HFFc6 (cell line): ENCODE measurements around the gene ARID5B. TPM values are rescaled to one million over a fixed set of nuclear protein-coding genes. Genes with fewer than 3 reads are reported as not detected.

Experiments
- DNase-seq: peaks from one replicate; pipeline ENCODE4 v3.0.0-alpha.2; 2018
- H3K27ac Mint-ChIP-seq: 2 replicates; pipeline ENCODE4 v1.8.0; 2020; ENCODE audit warnings: mild to moderate bottlenecking, mixed read lengths
- H3K27me3 Mint-ChIP-seq: 2 replicates; pipeline ENCODE4 v1.8.0; 2021; ENCODE audit warnings: mild to moderate bottlenecking, moderate library complexity, mixed read lengths; ENCODE audit not compliant: insufficient read depth
- H3K36me3 Mint-ChIP-seq: 2 replicates; pipeline ENCODE4 v1.8.0; 2021; ENCODE audit warnings: low read depth, mixed read lengths
- H3K4me1 Mint-ChIP-seq: 2 replicates; pipeline ENCODE4 v1.8.0; 2020; ENCODE audit warnings: low read depth, mixed read lengths
- H3K4me3 Mint-ChIP-seq: 2 replicates; pipeline ENCODE4 v1.8.0; 2020; ENCODE audit warnings: mild to moderate bottlenecking, moderate library complexity, mixed read lengths
- H3K9me3 Mint-ChIP-seq: 2 replicates; pipeline ENCODE4 v1.8.0; 2020; ENCODE audit warnings: mild to moderate bottlenecking, mixed read lengths
- total RNA-seq, 6 experiments: library from RNA; stranded (reverse); fragmentation: NEBNext Ultra II Directional; extraction: Animal tissue kit (Norgen Biotek cat#: 25700); gene quantifications; 2 replicates in 1 of 6; 3 replicates in 5 of 6; pipeline ENCODE4 v1.2.3, GENCODE V29; 2021
- TF ChIP-seq, protein P1 (sequence below): fragments of 200-600 bp; sonication (generic); IDR thresholded peaks from 2 replicates; pipeline ENCODE4 v1.5.0; 2021; ENCODE audit warnings: antibody characterized with exemption, mild to moderate bottlenecking

Gene ARID5B
- total RNA-seq, 6 experiments from 2014 or later: 102 to 142 (median 131) TPM

DNA sequence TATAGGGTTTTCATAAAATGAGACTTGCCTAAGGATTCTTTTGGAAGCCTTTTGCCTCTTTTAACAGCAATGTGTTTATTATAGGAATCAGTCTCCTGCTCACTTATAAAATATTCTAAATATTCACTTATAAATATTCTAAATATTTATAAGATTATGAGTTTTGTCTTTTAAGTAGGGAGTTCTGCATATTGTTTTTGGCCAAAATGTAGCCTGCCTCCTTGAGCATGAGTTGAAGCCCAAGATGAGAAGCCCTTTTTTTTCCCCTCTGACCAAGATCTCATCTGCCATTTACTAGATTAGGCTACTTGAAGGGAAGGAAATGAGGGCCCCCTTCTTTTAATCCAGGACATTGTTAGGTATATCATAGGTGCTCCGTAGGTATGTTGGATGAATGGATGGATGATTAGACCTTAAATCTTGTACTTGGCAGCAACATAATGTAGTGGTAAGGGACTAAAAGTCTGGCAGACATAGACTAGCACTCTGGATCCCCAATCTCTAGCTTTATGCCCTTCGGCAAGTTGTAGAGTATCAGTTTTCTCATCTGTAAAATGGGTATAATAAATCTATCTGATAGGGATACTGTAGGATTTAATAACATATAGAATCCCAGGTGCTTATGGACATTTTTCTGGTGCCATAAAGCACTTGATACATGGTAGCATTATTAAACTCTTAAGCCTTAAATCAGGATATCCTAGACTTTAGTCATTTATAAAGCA, 59.1 kb downstream of the ARID5B start:
- TF ChIP-seq, protein P1, sequence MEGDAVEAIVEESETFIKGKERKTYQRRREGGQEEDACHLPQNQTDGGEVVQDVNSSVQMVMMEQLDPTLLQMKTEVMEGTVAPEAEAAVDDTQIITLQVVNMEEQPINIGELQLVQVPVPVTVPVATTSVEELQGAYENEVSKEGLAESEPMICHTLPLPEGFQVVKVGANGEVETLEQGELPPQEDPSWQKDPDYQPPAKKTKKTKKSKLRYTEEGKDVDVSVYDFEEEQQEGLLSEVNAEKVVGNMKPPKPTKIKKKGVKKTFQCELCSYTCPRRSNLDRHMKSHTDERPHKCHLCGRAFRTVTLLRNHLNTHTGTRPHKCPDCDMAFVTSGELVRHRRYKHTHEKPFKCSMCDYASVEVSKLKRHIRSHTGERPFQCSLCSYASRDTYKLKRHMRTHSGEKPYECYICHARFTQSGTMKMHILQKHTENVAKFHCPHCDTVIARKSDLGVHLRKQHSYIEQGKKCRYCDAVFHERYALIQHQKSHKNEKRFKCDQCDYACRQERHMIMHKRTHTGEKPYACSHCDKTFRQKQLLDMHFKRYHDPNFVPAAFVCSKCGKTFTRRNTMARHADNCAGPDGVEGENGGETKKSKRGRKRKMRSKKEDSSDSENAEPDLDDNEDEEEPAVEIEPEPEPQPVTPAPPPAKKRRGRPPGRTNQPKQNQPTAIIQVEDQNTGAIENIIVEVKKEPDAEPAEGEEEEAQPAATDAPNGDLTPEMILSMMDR: no peak
- no peak for DNase-seq
- Mint-ChIP-seq H3K4me3 (no peak overlapping the region), H3K27ac (no peak overlapping the region), H3K27me3 (no peaks in the 10 kb centered on the region; the same call in 1 of the 2 replicates), H3K36me3 (peaks cover 42% of the 10 kb centered on the region), H3K4me1 (peaks cover 60% of the 10 kb centered on the region), H3K9me3 (no peaks in the 10 kb centered on the region)

DNA sequence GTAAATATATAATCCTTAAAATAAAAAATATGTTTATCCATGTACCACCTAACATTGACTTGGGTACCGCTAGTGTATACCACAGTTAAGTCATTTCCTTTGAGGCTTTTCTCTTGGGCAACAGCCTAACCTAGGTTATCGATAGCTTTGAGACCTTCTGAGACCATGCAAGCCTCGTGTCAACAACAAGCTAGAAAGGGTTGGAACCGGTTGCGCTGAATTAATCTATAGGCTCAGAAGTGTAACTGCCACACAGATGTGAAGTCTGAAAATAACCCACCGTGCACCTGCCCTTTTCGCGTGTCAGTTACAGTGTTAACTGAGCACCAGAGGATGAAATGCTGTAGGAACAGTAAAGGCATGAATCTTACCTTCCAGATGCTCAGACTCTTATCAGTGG, 59.8 kb downstream of the ARID5B start:
- Mint-ChIP-seq H3K27ac (no peak overlapping the region), H3K27me3 (no peaks in the 10 kb centered on the region; the same call in 1 of the 2 replicates), H3K4me1 (peaks cover 65% of the 10 kb centered on the region), H3K9me3 (no peaks in the 10 kb centered on the region), H3K4me3 (no peak overlapping the region), H3K36me3 (peaks cover 41% of the 10 kb centered on the region)
- TF ChIP-seq, protein P1: no peak
- DNase-seq: no peak

DNA sequence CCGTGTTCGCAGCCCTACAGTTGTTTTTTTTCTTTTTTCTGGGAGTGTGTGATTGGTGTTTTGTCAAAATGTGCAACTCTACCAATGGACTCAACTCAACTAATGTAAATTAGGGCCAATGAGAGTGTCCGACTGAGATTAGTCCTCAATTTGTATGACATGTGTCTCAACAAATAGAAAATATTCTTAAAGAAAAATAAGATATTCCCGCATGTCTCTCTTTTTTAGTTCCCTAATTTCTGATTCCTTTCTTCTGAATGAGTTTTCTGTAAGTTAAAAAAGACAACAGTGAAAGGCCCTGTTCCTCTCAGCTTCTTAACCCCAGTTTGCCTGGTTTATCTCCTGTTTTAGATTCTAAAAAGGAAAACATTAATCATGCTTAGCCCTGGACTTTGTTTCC, 61.5 kb downstream of the ARID5B start:
- Mint-ChIP-seq H3K36me3 (peaks cover 48% of the 10 kb centered on the region), H3K27ac (no peak overlapping the region), H3K27me3 (no peaks in the 10 kb centered on the region; the same call in 1 of the 2 replicates), H3K9me3 (no peaks in the 10 kb centered on the region), H3K4me3 (no peak overlapping the region), H3K4me1 (peaks cover 64% of the 10 kb centered on the region)
- DNase-seq: no peak
- TF ChIP-seq, protein P1: no peak

DNA sequence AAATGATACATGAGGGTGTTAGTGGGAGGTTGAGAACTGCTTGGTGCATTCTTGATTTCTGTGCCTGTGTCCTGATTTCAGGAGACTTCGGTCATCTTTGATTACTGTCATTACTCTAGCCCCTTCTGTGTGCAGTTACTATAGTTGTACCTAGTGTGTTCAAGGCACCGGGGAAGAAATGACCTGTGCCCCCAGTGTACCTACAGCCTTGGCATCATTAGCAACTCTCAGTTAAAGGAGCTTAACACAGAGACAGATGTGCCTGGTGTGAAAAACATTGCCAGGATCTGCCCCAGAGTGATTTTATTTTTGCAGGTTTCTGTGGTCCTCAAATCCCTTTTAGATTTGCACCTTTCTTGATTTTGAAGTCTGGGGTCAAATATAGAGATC, 62.2 kb downstream of the ARID5B start:
- no peaks in the 10 kb centered on the region; the same call in 1 of the 2 replicates for H3K27me3 Mint-ChIP-seq
- H3K27ac Mint-ChIP-seq: no peak overlapping the region
- H3K9me3 Mint-ChIP-seq: no peaks in the 10 kb centered on the region
- TF ChIP-seq, protein P1: no peak
- peaks cover 62% of the 10 kb centered on the region for H3K4me1 Mint-ChIP-seq
- DNase-seq: no peak
- peak overlapping the region; percentile 33; the same call in 1 of the 2 replicates for H3K4me3 Mint-ChIP-seq
- H3K36me3 Mint-ChIP-seq: peaks cover 52% of the 10 kb centered on the region

DNA sequence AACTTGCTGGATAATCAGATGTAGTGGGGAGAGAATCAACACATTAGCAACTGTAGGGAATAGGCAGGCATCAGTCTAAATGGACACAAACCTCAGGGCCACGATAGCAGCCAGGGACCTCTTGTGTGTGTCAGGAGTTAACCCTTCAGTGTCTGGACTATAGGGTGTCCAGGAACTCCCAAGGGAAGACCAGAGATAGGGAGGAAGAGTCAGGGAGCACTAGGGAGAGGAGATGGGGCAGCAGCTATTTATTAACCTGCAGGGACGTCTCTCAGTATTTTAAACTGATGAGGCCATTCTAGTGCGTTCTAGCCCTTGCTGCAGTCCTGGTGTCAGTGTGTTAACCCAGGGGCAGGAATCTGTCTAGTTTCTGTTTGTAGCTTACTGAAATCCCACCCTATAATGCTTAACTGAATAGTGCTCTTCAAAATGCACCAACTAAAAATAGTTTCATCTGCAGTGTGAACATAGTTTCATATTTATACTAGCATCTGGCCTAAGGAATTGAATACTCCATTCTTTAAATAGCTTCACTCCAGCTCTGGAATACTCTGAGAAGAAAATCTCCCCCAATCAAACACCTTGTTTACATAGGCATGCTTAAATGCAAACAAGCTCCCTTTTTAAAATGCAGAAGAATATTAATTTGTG, 62.7 kb downstream of the ARID5B start:
- H3K4me3 Mint-ChIP-seq: peak overlapping the region; percentile 33; the same call in 1 of the 2 replicates
- peaks cover 62% of the 10 kb centered on the region for H3K4me1 Mint-ChIP-seq
- TF ChIP-seq, protein P1: no peak
- DNase-seq: no peak
- H3K36me3 Mint-ChIP-seq: peaks cover 52% of the 10 kb centered on the region
- no peaks in the 10 kb centered on the region for H3K9me3 Mint-ChIP-seq
- peak overlapping the region; percentile 20; the same call in 1 of the 2 replicates for H3K27ac Mint-ChIP-seq
- no peaks in the 10 kb centered on the region; the same call in 1 of the 2 replicates for H3K27me3 Mint-ChIP-seq
